NK-92 (cell line): ENCODE results near the gene AP5Z1.

Experiments
- DNase-seq: peaks from one replicate; lab custom pipeline; 2025; ENCODE audit not compliant: unreplicated experiment; lab: John Stamatoyannopoulos, UW

The AP5Z1 gene

DNA sequence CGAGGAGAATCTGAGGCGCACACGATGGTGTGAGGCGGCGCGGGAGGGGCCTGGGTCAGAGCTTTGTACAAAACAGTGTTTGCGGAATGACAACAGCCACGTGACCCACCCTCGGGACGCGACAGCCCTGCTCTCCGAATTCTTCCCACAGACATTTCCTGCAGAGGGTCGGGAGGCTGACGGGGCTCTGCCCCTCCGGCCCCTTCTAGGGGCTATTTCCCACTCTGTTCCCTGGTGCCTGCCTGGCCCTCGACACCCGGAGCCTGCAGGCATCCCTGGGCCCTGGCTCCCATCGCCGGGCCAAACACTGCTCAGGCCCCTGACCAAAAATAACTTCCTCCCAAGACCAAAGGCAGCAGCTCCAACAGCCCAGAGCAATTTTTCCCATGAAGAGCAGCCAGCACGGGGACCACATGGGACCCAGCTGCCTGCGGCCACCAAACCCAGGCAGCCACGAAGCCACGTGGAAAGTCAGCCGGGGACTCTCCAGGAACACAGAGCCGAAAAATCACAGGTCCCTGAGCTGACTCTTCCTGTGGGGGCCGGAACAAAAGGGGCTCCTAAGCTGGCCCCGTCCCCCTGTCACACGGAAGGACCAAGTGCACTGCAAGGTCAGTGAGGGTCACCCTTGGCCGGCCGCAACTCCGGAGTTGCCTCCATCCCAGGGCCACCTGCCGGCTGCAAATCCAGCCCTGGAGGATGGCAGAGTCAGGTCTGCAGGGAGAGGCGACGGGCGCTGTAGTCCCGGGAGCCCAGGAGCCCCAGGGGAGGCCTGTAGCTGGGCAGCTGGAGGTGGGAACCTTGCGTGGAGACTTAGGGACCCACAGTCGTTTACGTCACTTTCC is 44.4 kb downstream of the AP5Z1 start:
- DNase-seq, result no peak

DNA sequence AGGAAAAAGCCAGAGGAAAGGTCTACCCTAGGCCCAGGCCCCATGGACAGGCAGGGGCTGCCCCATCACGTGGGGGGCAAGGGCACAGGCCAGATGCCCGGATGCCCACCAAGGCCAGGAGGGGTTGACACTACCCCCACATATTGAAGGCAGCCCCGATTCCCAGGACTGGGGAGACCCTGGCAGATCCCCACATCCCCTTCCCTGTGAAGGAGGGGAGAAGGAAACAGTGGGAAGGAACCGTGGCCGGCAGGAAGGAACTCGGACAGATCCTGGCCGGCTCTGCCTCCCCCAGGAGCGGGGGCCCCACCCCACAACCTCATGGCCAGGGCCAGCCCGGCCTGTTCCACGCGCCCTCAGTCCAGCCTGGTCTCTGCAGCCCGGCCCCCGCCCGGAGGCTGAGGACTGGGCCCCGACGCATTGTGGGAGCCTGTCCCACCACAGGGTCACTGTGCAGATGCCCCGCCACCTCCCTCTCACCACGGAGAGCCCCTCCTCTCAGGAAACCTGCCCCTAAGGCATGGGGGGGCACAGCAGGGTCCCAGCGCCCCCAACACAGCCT is 45.1 kb downstream of the AP5Z1 start:
- no peak for DNase-seq

GRCh38 chr7:4820967-4821471 is 45.6 kb downstream of the AP5Z1 start:
- no peak for DNase-seq

- no peak for DNase-seq
Observed at GRCh38 chr7:4822677-4823076, 47.3 kb downstream of the AP5Z1 start.

DNA sequence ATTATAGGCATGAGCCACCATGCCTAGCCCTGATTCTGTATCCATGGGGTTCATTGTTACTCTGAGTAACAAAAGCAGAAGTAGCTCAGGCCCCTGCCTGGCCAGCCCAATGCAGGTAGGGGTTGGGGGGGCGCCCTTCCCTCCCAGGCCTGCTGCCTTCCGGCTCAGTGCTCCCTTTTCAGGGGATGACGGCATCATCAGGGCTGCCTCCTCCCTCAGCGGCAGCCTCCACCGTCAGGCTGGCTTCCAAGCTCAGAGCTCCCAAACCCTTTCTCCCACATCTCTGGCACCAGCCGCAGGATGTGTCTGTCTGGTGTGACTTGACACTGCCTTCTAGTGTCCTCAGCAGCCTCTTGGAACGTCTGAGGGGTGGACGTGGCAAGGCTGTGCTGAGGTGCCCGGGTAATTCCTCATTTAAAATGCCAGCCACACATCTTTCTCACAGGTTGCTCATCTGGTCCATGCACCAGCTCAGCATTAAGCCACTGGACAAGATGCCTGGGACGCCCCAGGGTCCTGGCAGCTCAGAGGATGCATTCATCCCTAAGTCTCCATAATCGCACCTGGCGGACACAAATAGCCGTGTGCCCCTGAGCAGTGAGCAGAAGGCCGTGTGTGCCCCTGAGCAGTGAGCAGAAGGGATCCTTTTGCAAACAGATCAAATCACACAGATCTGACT is 48.2 kb downstream of the AP5Z1 start:
- DNase-seq, result no peak

- DNase-seq, result no peak
Observed at GRCh38 chr7:4824120-4824775, 48.8 kb downstream of the AP5Z1 start.

DNA sequence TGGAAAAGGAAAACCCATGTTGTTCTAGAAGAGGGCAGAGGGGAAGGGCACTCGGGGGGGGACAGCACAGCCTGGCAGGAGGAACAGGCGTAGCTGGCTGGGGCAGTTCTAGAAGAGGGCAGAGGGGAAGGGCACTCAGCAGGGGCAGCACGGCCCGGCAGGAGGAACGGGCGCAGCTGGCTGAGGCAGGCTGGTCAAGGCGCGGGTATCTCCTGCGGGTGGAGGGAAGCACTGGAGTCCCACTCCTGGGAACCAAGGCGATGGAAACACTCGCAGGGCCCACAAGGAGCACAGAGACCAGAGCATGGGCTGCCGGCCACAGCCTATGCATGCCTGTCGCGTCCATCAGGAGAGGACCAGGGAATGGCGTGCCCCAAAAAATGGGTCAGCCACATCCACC is 49.7 kb downstream of the AP5Z1 start:
- no peak for DNase-seq

DNA sequence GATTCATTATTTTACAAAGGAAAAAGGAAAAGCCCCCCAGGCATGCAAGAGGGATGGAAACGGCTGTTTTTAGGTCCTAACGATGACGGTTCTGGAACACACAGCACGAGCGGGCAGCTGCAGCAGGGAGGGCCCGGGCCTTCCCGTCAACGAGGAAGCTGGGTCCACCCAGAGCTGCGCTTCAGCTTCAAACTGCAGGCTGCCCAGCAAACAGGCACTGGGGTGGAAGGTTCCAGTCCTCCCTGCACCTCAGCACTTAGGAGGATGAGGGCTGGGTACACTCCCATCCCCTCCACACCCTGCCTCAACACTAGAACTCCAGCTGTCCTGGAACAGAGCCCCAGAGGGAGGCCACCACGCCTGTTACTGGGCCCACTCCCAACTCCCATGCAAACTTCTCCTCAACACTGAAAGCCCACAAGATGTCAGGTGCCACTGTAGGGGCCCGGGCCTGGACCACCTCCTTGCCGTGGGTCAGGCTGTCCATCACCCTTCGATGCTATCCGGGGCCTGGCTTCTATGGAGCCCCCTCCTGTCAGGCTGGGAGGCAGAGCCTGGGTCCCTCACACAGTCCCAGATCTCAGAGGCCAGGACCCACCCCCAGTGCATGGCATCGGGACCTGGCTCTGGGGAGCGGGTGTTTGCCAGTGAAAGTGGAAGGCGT is 53.4 kb downstream of the AP5Z1 start:
- no peak for DNase-seq

GRCh38 chr7:4830176-4830575 is 54.8 kb downstream of the AP5Z1 start:
- DNase-seq, result no peak

- no peak for DNase-seq
Observed at GRCh38 chr7:4831723-4832495, 56.5 kb downstream of the AP5Z1 start.

- DNase-seq, result no peak
Observed at GRCh38 chr7:4832711-4833110, 57.3 kb downstream of the AP5Z1 start.

- no peak for DNase-seq
Observed at GRCh38 chr7:4833176-4833575, 57.8 kb downstream of the AP5Z1 start.

- DNase-seq, result no peak
Observed at GRCh38 chr7:4833691-4834600, 58.5 kb downstream of the AP5Z1 start.

DNA sequence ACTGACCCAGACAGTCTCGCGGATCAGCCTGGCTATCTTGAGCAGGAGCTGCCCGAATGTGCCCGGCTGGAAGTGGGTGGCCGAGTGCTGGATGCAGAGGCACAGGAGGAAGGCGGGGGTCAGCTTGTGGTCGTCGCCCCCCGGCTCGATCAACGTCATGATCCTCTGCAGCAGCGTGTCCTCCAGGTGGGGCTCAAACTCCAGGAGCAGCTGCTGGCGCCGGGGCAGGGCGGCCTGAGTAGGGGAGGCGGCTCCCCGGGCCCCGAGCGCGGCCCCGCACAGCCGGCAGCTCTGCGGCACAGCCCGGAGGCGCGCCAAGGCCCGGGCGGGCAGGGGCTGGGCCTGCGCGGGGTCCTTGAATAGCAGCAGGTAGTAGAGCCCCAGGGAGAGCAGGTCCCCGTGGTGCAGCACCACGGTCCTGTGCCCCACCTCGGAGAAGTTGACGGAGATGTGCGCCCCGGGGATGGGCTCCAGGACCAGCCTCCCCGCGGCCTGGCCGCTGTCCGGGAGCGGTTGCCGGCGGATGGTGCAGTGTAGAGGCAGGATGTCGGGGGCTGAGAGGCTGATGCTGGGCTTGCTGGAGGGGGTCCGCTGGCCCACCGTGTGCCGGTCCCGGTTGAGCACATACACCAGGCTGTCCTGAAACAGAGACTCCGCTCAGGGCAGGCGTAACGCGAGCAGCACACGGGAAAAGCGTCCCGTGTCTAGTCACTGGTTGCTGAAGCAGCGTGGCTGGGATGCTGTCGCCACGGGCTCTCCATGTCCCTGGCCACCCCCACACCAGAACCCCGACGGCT is 59.4 kb downstream of the AP5Z1 start:
- no peak for DNase-seq

- DNase-seq, result no peak
Observed at GRCh38 chr7:4835398-4836205, 60.2 kb downstream of the AP5Z1 start.

DNA sequence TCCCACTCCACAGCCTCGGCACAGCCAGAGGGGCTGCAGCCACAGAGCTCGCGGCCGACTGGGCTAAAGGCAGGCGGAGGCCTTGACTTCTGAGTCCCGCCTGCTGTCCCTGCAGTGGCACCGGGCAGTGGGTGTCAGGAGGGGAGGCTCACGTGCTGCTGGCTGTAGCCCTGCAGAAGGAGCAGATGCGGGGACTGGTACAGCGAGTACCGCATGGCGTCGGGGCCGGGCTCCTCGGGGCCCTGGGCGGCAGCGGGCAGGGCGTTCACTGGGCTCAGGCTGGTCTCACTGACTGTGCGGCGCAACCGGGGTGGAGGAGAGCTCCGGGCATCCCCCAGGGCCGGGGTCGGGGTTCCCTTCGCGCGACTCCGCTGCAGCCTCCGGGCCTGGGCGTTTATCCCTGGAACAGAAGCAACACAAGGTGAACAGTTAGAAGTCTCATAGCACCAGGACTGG is 60.8 kb downstream of the AP5Z1 start:
- DNase-seq, result no peak

- no peak for DNase-seq
Observed at GRCh38 chr7:4837041-4837802, 61.8 kb downstream of the AP5Z1 start.
